PC-3 (cell line): Measurements from ENCODE around the gene TP53.

ENCODE experiments used
- EZH2 ChIP-seq: fragments of 300-600 bp; sonication (generic); IDR thresholded peaks from one replicate; pipeline ENCODE4 v1.6.1; 2017; ENCODE audit warnings: antibody characterized with exemption, mild to moderate bottlenecking, low read length; ENCODE audit not compliant: unreplicated experiment
- EZH2phosphoT487 ChIP-seq: fragments of 300-600 bp; sonication (generic); IDR thresholded peaks from 2 replicates; pipeline ENCODE4 v1.6.1; 2018; ENCODE audit warnings: mild to moderate bottlenecking, antibody characterized with exemption, low read length, borderline replicate concordance
- TF ChIP-seq, protein P1 (sequence below): fragments of 300-600 bp; sonication (generic); conservative IDR thresholded peaks from 2 replicates; pipeline ENCODE4 v1.5.1; 2017; ENCODE audit warnings: antibody characterized with exemption, low read depth, mild to moderate bottlenecking, low read length

- TF ChIP-seq, protein P1, sequence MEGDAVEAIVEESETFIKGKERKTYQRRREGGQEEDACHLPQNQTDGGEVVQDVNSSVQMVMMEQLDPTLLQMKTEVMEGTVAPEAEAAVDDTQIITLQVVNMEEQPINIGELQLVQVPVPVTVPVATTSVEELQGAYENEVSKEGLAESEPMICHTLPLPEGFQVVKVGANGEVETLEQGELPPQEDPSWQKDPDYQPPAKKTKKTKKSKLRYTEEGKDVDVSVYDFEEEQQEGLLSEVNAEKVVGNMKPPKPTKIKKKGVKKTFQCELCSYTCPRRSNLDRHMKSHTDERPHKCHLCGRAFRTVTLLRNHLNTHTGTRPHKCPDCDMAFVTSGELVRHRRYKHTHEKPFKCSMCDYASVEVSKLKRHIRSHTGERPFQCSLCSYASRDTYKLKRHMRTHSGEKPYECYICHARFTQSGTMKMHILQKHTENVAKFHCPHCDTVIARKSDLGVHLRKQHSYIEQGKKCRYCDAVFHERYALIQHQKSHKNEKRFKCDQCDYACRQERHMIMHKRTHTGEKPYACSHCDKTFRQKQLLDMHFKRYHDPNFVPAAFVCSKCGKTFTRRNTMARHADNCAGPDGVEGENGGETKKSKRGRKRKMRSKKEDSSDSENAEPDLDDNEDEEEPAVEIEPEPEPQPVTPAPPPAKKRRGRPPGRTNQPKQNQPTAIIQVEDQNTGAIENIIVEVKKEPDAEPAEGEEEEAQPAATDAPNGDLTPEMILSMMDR: no peak
- TF ChIP-seq EZH2: no peak
- no peak for TF ChIP-seq EZH2phosphoT487
Measured at GRCh38 chr17:7674934-7675333, 12.4 kb downstream of the TP53 start.
